OCI-LY1 (cell line): ENCODE results near the gene DTX1.
A peak's percentile ranks its signal among the peaks of the same experiment; 100 is the strongest.

Experiments used
- H2AFZ ChIP-seq: fragments of 200-600 bp; sonication (generic), shearing (Covaris generic); 2 replicates; pipeline ENCODE4 v1.6.0; 2014; ENCODE audit warnings: antibody characterized with exemption, mild to moderate bottlenecking, low read length
- H3F3A ChIP-seq: fragments of 200-600 bp; sonication (generic), shearing (Covaris generic); 2 replicates; pipeline ENCODE4 v1.6.0; 2014; ENCODE audit warnings: mild to moderate bottlenecking, antibody characterized with exemption, low read length, moderate library complexity; ENCODE audit not compliant: insufficient read depth
- H3K27ac ChIP-seq: fragments of 200-600 bp; sonication (generic); 2 replicates; pipeline ENCODE4 v1.5.1; 2014; ENCODE audit warnings: low read length, mixed run types, mild to moderate bottlenecking, low read depth; ENCODE audit not compliant: poor library complexity, severe bottlenecking
- H3K27me3 ChIP-seq: fragments of 200-600 bp; sonication (generic); 2 replicates; pipeline ENCODE4 v1.6.0; 2014; ENCODE audit warnings: antibody characterized with exemption, mild to moderate bottlenecking, low read length, moderate library complexity; ENCODE audit not compliant: insufficient read depth
- H3K36me3 ChIP-seq: fragments of 200-600 bp; sonication (generic); 2 replicates; pipeline ENCODE4 v1.6.1; 2014; ENCODE audit warnings: mild to moderate bottlenecking, antibody characterized with exemption, low read length, moderate library complexity, mixed read lengths; ENCODE audit not compliant: insufficient read depth
- H3K4me1 ChIP-seq: fragments of 200-600 bp; sonication (generic); 2 replicates; pipeline ENCODE4 v1.5.1; 2014; ENCODE audit warnings: mild to moderate bottlenecking, low read length, moderate library complexity; ENCODE audit not compliant: insufficient read depth, severe bottlenecking
- H3K4me2 ChIP-seq: fragments of 200-600 bp; sonication (generic), shearing (Covaris generic); 2 replicates; pipeline ENCODE4 v1.6.1; 2014; ENCODE audit warnings: low read length
- H3K4me3 ChIP-seq: fragments of 200-600 bp; sonication (generic); 2 replicates; pipeline ENCODE4 v1.5.1; 2014; ENCODE audit warnings: low read length, low read depth, mild to moderate bottlenecking, mixed read lengths; ENCODE audit not compliant: poor library complexity, severe bottlenecking
- H3K79me2 ChIP-seq: fragments of 200-600 bp; shearing (Covaris generic); 2 replicates; pipeline ENCODE4 v1.6.1; 2016; ENCODE audit warnings: mixed run types, low read length, mixed read lengths; ENCODE audit not compliant: insufficient read depth
- H3K9ac ChIP-seq: fragments of 200-600 bp; sonication (generic), shearing (Covaris generic); 2 replicates; pipeline ENCODE4 v1.6.1; 2014; ENCODE audit warnings: mild to moderate bottlenecking, low read length, mixed read lengths
- H3K9me2 ChIP-seq: fragments of 200-600 bp; sonication (generic), shearing (Covaris generic); 2 replicates; pipeline ENCODE4 v1.6.1; 2014; ENCODE audit warnings: low read depth, mild to moderate bottlenecking, low read length, mixed read lengths
- H3K9me3 ChIP-seq: fragments of 200-600 bp; shearing (Covaris generic); 2 replicates; pipeline ENCODE4 v1.6.1; 2014; ENCODE audit warnings: low read length, mixed read lengths
- H4K20me1 ChIP-seq: fragments of 200-600 bp; sonication (generic), shearing (Covaris generic); 2 replicates; pipeline ENCODE4 v1.6.0; 2016; ENCODE audit warnings: mild to moderate bottlenecking, low read length; ENCODE audit not compliant: insufficient read depth
- EZH2 ChIP-seq: fragments of 200-600 bp; sonication (generic), shearing (Covaris generic); IDR thresholded peaks from 2 replicates; pipeline ENCODE4 v1.8.0; 2017; ENCODE audit warnings: borderline replicate concordance, mixed run types, mild to moderate bottlenecking, antibody characterized with exemption, low read length, moderate library complexity, mixed read lengths
- TF ChIP-seq, protein P1 (sequence below): fragments of 200-600 bp; sonication (generic), shearing (Covaris generic); IDR thresholded peaks from 2 replicates; pipeline ENCODE4 v1.5.1; 2017; ENCODE audit warnings: mild to moderate bottlenecking, antibody characterized with exemption, low read length, moderate library complexity, mixed read lengths

The DTX1 gene

GRCh38 chr12:113128802-113129663 is 72.5 kb downstream of the DTX1 start:
- no peaks in the 10 kb centered on the region for H4K20me1 ChIP-seq
- no peak overlapping the region; the same call in 1 of the 2 replicates for H3K9ac ChIP-seq
- H3K4me3 ChIP-seq, result peak overlapping the region; percentile 11
- peak overlapping the region; percentile 78 for H3K27ac ChIP-seq
- H3K36me3 ChIP-seq, result peaks cover 70% of the 10 kb centered on the region
- H3K4me1 ChIP-seq, result peaks cover 62% of the 10 kb centered on the region
- no peaks in the 10 kb centered on the region for H3K27me3 ChIP-seq
- peak overlapping the region; percentile 55 for H3K4me2 ChIP-seq
- H3K9me2 ChIP-seq, result no peaks in the 10 kb centered on the region
- H3F3A ChIP-seq, result no peaks in the 10 kb centered on the region
- H3K79me2 ChIP-seq, result peaks cover 30% of the 10 kb centered on the region
- H2AFZ ChIP-seq, result no peak overlapping the region
- H3K9me3 ChIP-seq, result 0 out of 2 replicates have a peak, but pooled peaks cover 3% of the 10 kb centered on the region
- TF ChIP-seq EZH2, result no peak

- H4K20me1 ChIP-seq, result no peaks in the 10 kb centered on the region
- TF ChIP-seq, protein P1, sequence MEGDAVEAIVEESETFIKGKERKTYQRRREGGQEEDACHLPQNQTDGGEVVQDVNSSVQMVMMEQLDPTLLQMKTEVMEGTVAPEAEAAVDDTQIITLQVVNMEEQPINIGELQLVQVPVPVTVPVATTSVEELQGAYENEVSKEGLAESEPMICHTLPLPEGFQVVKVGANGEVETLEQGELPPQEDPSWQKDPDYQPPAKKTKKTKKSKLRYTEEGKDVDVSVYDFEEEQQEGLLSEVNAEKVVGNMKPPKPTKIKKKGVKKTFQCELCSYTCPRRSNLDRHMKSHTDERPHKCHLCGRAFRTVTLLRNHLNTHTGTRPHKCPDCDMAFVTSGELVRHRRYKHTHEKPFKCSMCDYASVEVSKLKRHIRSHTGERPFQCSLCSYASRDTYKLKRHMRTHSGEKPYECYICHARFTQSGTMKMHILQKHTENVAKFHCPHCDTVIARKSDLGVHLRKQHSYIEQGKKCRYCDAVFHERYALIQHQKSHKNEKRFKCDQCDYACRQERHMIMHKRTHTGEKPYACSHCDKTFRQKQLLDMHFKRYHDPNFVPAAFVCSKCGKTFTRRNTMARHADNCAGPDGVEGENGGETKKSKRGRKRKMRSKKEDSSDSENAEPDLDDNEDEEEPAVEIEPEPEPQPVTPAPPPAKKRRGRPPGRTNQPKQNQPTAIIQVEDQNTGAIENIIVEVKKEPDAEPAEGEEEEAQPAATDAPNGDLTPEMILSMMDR, result no peak
- no peak for TF ChIP-seq EZH2
- H3K27ac ChIP-seq, result peak overlapping the region; percentile 78
- H3K4me2 ChIP-seq, result peak overlapping the region; percentile 55
- no peak overlapping the region for H2AFZ ChIP-seq
- peaks cover 38% of the 10 kb centered on the region for H3K79me2 ChIP-seq
- H3K9ac ChIP-seq, result peak overlapping the region; percentile 35; the same call in 1 of the 2 replicates
- H3K27me3 ChIP-seq, result no peaks in the 10 kb centered on the region
- peaks cover 70% of the 10 kb centered on the region for H3K36me3 ChIP-seq
- peaks cover 67% of the 10 kb centered on the region for H3K4me1 ChIP-seq
- peak overlapping the region; percentile 41 for H3K4me3 ChIP-seq
- no peaks in the 10 kb centered on the region for H3K9me3 ChIP-seq
- H3K9me2 ChIP-seq, result no peaks in the 10 kb centered on the region
- no peaks in the 10 kb centered on the region for H3F3A ChIP-seq
Measured at GRCh38 chr12:113129664-113130456, 73.3 kb downstream of the DTX1 start.

- Histone ChIP-seq H3K9me2 (no peaks in the 10 kb centered on the region), H3K9me3 (no peaks in the 10 kb centered on the region), H3K4me1 (peaks cover 67% of the 10 kb centered on the region), H3F3A (no peaks in the 10 kb centered on the region), H3K27me3 (no peaks in the 10 kb centered on the region), H3K79me2 (peaks cover 43% of the 10 kb centered on the region), H3K9ac (peak overlapping the region; percentile 35; the same call in 1 of the 2 replicates), H2AFZ (no peak overlapping the region), H3K4me2 (peak overlapping the region; percentile 55), H3K36me3 (peaks cover 68% of the 10 kb centered on the region), H3K4me3 (peak overlapping the region; percentile 41), H3K27ac (peak overlapping the region; percentile 78), H4K20me1 (no peaks in the 10 kb centered on the region)
- TF ChIP-seq, protein P1, result peak; percentile 65
- TF ChIP-seq EZH2, result no peak
Measured at GRCh38 chr12:113130457-113131135, 74.1 kb downstream of the DTX1 start.
